ENCODE measurements around the gene AP2A1.
"Not testable (repeated sequence)": the region's sequence is repeated elsewhere in the genome, so short reads cannot be mapped to it uniquely, and the experiment has no call there.

AP2A1 gene

DNA sequence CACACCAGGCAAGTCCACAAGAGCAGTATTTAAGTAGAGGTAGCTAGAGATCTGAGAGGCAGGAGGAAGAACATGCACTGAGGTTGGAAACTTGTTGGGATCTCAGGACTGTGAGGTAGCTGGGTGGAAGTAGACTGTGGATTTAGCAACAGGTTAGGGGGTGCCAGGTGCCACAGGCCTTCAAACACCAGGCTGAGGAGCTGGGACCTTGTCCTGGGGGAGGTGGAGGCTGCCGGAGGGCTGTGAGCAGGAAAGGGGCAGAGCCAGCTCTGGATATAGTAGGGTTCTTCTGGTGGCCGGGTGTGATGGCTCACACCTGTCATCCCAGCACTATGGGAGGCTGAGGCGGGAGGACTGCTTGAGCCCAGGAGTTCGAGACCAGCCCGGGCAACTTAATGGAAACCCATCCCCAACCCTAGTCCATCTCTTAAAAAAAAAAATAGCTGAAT, 43.2 kb downstream of the AP2A1 start:
- H3K27ac Mint-ChIP-seq: no peak overlapping the region

DNA sequence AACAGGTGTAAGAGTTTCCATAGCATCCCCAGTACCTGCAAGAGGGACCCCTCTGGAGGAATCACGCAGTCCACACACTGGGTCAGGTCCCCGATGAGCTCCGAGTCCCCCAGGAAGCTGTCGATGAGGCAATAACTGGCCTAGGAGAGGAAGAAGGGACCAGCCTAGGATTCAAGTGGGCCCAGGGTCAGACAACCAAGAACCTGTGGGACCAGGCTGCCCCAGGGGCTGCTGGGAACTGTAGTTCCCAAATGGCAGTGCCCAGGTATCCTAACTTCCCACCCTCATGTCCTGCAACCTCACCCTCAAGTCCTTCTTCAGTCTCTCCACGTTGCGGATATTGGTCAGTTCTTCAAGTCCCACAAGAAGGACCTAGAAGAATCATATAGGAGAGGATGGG, 44.5 kb downstream of the AP2A1 start:
- H3K4me3 Mint-ChIP-seq: no peak overlapping the region
- no peaks in the 10 kb centered on the region for H3K27me3 Mint-ChIP-seq

More for the DNA sequence above, 43.2 kb downstream of the AP2A1 start:
- no peaks in the 10 kb centered on the region for H3K36me3 Mint-ChIP-seq
- H3K9me3 Mint-ChIP-seq: no peaks in the 10 kb centered on the region
- peak overlapping the region; percentile 76 for H3K4me3 Mint-ChIP-seq
- no peaks in the 10 kb centered on the region for H3K27me3 Mint-ChIP-seq
- peaks cover 34% of the 10 kb centered on the region for H3K4me1 Mint-ChIP-seq

DNA sequence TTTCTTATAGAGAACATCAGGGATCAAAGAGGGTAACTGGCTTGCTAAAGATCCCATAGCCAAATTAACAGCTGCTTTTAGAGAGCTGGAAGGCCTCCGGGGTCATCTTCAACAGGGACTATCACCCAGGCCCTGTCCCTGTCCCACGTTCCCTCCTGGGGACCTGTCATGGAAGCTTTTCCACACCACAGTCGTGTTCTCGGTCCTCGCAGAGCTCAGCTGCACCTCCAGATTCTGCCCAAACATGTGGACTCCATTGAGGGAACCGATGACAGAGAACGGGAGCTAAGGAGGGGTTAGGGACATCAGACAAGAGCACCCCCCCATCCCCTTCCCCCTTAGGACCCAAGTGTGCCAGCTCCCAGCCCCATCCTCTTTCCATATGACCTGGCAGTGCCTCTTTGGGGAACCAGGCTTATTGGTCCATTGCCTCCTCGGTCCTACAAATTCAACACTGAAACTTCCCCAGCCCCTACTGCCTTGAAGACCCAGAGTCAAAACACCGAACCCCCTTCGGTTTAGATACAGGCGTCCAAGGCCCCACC, 45.7 kb downstream of the AP2A1 start:
- peaks cover 38% of the 10 kb centered on the region for H3K4me1 Mint-ChIP-seq
- H3K4me3 Mint-ChIP-seq: peak overlapping the region; percentile 93
- no peaks in the 10 kb centered on the region for H3K36me3 Mint-ChIP-seq
- H3K27ac Mint-ChIP-seq: no peak overlapping the region
- H3K9me3 Mint-ChIP-seq: no peaks in the 10 kb centered on the region
- no peaks in the 10 kb centered on the region for H3K27me3 Mint-ChIP-seq

More for the DNA sequence above, 44.5 kb downstream of the AP2A1 start:
- no peaks in the 10 kb centered on the region for H3K36me3 Mint-ChIP-seq
- no peaks in the 10 kb centered on the region for H3K9me3 Mint-ChIP-seq
- H3K4me1 Mint-ChIP-seq: peaks cover 34% of the 10 kb centered on the region
- no peak overlapping the region for H3K27ac Mint-ChIP-seq

DNA sequence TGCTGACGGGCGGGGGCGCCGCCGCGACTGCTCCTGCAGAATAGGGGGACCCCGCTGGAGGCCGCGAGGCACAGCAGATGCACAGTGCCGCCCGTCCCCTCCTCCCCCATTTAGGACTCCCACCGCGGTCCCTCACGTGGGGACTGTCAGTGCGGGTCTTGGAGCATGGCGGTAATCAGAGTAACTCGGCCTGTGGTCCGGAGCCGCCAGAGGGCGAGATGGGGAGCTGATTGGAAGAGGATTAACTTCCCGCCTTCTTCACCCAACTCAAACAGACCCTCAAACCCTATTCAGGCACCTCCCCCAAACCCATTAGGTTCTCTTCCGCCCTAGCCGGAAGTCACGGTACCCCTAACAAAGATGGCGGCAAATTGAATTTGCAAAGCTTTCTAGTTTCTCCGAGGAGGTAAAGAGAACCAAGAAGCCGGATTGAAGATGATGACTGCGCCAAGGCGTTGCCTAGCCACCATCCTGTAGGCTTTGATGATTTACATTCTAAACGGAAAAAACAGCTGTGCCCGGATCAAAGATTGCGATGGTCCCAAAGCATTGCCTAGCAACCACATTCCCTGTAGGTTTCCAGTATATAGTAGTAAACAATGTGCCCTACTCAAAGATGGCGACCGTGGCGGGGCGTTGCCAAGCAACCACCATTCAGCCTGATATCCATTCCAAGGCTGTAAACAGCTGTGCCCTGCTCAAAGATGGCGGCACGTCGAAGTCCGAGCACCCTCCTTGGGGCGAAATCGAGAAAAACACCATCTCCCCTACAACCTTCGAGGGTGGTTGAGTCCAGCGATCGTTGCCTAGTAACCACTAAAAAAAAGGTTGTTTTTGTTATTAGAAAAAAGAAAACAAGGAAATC, 46.4 kb downstream of the AP2A1 start, which contains the start of gene FUZ:
Gene FUZ, minus strand, starts transcription at position 296 of the 865 bp plus-strand sequence. Its CDS starts 186 bp downstream, at position 110.
- H3K36me3 Mint-ChIP-seq: no peaks in the 10 kb centered on the region
- H3K4me3 Mint-ChIP-seq: peak within 1 kb of the TSS; percentile 93
- no peaks in the 10 kb centered on the region for H3K27me3 Mint-ChIP-seq
- H3K27ac Mint-ChIP-seq: peak within 1 kb of the TSS; percentile 90
- no peaks in the 10 kb centered on the region for H3K9me3 Mint-ChIP-seq
- peaks cover 38% of the 10 kb centered on the region for H3K4me1 Mint-ChIP-seq

DNA sequence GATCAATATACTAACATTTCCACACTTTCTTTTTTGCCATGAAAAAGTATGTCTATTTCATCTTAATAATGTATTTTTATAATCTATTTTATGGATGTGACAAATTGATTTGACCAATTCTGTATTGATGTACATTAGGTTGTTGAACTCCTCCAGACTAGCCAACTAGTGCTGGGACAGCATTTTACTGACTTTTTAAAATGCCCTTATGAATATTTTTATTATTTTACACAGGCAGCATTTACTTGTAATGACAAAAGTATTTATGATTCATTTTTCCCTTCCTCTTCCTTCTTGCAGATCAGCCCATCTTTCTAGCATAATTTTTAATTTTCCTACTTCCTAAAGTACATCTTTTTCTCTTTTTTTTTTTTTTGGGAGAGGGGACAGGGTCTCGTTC, 47.2 kb downstream of the AP2A1 start:
- Mint-ChIP-seq H3K9me3 (no peaks in the 10 kb centered on the region), H3K27ac (peak overlapping the region; percentile 91), H3K4me3 (peak overlapping the region; percentile 93), H3K36me3 (no peaks in the 10 kb centered on the region), H3K27me3 (no peaks in the 10 kb centered on the region), H3K4me1 (peaks cover 36% of the 10 kb centered on the region)

DNA sequence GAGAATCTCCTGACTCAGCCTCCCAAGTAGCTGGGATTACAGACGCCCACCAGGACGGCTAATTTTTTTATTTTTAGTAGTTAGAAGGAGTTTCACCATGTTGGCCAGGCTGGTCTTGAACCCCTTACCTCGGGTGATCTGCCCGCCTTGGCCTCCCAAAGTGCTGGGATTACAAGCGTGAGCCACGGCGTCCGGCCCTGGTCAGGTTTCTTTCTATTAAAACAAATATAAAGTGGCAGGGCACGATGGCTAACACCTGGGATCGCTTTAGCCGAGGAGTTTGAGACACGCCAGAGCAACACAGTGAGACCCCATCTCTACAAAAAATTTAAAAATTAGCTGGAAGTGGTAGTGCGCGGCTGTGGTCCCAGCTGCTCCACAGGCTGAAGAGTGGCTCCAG, 49.8 kb downstream of the AP2A1 start:
- H3K27me3 Mint-ChIP-seq: no peaks in the 10 kb centered on the region
- H3K27ac Mint-ChIP-seq: no peak overlapping the region
- no peak overlapping the region for H3K4me3 Mint-ChIP-seq
- peaks cover 33% of the 10 kb centered on the region for H3K4me1 Mint-ChIP-seq
- H3K9me3 Mint-ChIP-seq: no peaks in the 10 kb centered on the region
- H3K36me3 Mint-ChIP-seq: no peaks in the 10 kb centered on the region

DNA sequence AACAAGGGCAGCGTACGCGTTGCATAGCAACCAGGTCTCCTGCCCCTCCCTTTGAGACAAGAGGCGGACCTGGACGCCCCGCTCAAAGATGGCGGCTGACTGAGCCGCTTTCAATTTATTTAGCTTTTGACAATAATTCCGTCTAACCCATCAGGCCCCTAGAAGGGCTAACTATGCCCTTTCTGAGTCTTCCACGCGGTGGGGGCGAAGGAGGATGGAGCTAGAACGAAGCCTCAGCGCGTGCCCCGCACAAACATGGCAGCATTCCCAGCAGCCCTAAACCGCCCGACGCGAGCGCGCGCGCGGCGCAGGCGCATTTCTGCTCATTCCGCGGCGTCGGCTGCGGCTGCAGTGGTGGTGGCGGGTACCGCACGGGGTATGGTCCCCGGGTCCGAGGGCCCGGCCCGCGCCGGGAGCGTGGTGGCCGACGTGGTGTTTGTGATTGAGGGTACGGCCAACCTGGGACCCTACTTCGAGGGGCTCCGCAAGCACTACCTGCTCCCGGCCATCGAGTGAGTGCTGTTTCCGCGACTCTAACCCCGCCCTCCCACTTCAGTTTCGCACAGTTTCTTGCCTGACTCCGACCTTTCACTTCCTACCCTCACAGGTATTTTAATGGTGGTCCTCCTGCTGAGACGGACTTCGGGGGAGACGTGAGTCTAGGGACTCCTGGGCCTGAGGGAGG, 51.3 kb downstream of the AP2A1 start, which contains the start of gene MED25:
Gene MED25, plus strand, starts transcription at position 326 of the 685 bp plus-strand sequence. Its CDS starts 53 bp downstream, at position 379.
- Mint-ChIP-seq H3K36me3 (no peaks in the 10 kb centered on the region), H3K27me3 (no peaks in the 10 kb centered on the region), H3K9me3 (no peaks in the 10 kb centered on the region), H3K4me3 (peak within 1 kb of the TSS; percentile 96), H3K4me1 (peaks cover 27% of the 10 kb centered on the region), H3K27ac (peak within 1 kb of the TSS; percentile 98)

DNA sequence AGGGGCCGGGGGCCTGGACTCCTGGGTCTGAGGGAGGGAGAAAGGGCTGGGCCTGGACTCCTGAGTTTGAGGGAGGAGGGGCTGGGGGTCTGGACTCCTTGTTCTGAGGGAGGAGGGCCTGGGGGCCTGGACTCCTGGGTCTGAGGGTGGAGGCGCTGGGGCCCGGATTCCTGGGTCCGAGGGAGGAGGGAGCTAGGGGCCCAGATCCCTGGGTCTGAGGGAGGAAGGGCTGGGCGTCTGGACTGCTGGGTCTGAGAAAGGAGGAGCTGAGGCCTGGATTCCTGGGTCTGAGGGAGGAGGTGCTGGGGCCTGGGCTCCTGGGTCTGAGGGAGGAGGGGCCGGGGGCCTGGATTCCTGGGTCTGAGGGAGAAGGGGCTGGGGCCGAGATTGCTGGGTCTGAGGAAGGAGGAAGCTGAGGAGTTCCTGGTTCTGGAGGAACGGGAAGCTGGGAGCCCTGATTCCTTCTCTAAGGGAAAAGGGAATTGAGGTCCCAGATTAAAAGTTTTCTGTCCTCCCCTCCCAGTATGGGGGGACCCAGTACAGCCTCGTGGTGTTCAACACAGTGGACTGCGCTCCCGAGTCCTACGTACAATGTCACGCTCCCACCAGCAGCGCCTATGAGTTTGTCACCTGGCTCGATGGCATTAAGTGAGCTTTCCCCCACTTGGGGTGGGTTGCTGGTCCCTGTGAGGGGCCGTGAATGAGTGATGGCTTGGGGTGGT, 52.0 kb downstream of the AP2A1 start:
- Mint-ChIP-seq H3K27me3 (no peaks in the 10 kb centered on the region), H3K4me1 (peaks cover 20% of the 10 kb centered on the region), H3K9me3 (no peaks in the 10 kb centered on the region), H3K27ac (peak overlapping the region; percentile 98), H3K36me3 (no peaks in the 10 kb centered on the region), H3K4me3 (peak overlapping the region; percentile 96)

DNA sequence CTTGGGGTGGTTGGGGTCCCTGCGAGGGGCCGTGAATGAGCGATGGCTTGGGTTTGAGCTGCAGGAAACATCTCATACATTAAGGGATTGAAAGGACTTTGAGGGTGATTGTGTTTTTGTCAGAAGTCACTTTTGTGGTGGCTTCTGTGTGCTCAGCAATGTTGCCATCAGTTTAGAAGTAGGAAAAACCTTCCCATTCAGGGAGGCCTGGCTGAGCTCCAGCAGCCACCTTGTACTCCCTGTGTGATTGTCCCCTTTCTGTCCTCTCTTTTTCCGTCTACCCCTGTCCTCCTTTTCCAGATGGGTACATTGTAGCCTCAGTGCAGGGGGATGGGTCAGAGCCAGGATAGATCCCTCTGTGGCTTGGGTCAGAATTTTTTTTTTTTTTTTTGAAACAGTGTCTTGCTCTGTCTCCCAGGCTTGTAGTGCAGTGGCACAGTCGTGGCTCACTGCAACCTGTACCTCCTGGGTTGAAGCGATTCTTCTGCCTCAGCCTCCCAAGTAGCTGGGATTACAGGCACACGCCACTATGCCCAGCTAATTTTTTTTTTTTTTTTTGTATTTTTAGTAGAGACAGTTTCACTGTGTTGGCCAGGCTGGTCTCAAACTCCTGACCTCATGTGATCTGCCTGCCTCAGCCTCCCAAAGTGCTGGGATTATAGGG, 52.8 kb downstream of the AP2A1 start:
- H3K27me3 Mint-ChIP-seq, H3K9me3 Mint-ChIP-seq, H3K36me3 Mint-ChIP-seq: not testable (repeated sequence)
- H3K27ac Mint-ChIP-seq: peak overlapping the region; percentile 63
- peaks cover 12% of the 10 kb centered on the region for H3K4me1 Mint-ChIP-seq
- H3K4me3 Mint-ChIP-seq: peak overlapping the region; percentile 96

DNA sequence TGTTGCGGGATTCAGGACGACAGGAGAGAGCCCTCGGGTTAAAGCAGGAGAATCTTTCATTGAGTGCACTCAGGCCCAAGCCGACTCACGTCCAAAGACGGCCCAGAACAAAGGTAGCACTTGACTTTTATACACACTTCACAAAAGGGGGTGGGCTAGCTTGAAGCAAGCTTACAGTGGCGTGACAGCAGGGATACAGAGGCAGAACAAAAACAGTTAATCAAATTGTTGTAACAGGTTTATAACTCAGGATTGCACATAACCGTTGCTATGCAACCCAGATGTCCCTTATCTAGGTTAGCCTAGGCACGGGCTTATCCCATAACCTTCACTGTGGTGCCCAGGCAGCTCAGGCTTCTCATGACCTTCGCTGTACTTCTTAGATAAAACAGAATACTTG, 53.3 kb downstream of the AP2A1 start:
- Mint-ChIP-seq H3K36me3 (no peaks in the 10 kb centered on the region), H3K9me3 (no peaks in the 10 kb centered on the region), H3K27ac (no peak overlapping the region), H3K4me3 (no peak overlapping the region), H3K27me3 (no peaks in the 10 kb centered on the region), H3K4me1 (peaks cover 10% of the 10 kb centered on the region)

DNA sequence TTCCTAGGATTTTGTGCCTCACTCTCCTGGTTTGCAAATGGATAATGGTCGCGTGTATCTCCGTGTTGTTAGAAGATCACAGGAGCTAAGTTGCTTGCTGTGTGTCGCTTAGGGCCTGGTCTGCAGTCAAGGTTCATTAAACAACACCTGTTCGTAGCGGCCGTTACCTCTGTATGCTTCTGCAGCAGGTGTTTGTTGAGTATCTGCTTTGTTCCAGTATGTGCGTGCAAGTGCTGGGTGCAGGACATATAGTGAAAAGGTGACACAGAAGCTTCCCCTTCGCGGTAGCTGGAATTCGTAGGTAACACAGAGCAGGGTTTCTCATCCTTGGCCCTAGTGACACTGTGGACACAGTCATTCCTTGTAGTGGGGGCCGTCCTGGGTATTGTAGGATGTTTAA, 56.7 kb downstream of the AP2A1 start:
- no peak overlapping the region for H3K4me3 Mint-ChIP-seq
- no peaks in the 10 kb centered on the region for H3K27me3 Mint-ChIP-seq
- H3K4me1 Mint-ChIP-seq: peaks cover 6% of the 10 kb centered on the region
- no peaks in the 10 kb centered on the region for H3K9me3 Mint-ChIP-seq
- H3K27ac Mint-ChIP-seq: no peak overlapping the region
- no peaks in the 10 kb centered on the region for H3K36me3 Mint-ChIP-seq

DNA sequence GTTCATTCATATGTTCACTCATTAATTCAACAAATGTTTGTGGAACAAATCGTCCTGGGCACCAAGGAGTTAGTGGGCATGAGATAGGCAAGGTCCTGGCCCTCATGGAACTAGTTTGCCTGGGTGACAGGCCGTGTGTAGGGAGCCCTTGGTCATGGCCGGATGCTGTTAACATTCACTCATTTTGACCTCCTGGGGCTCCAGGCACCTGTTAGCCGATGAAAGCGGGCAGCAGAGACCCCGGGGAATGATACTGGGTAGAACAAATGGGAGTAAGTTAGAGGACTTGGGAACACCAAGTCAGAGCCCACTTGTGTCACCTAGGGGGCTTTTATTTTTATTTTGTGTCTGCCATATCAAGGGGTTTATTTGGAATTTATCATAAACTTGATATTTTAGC, 57.9 kb downstream of the AP2A1 start:
- no peaks in the 10 kb centered on the region for H3K36me3 Mint-ChIP-seq
- H3K27ac Mint-ChIP-seq: no peak overlapping the region
- H3K27me3 Mint-ChIP-seq: no peaks in the 10 kb centered on the region
- H3K9me3 Mint-ChIP-seq: no peaks in the 10 kb centered on the region
- no peak overlapping the region for H3K4me3 Mint-ChIP-seq
- H3K4me1 Mint-ChIP-seq: no peaks in the 10 kb centered on the region

DNA sequence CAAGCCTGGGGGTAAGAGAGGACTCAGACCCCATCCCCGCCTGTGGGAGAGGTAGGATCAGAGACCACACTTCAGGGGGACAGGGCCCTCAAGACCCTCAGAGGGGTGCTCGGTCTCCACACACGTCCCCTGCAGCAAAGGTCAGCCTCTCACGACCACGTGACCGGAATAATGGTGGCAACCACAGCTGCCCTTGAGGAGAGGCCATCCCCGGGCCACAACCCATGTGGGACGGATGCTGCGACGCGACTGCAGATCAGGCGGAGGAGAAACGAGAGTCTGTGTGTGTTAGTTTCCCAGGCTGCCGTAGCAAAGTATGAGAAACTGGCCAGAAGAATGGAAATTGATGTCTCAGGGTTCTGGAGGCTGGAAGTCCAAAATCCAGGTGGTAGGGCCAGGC, 60.2 kb downstream of the AP2A1 start:
- H3K27ac Mint-ChIP-seq: no peak overlapping the region
- H3K9me3 Mint-ChIP-seq: no peaks in the 10 kb centered on the region
- H3K4me1 Mint-ChIP-seq: no peaks in the 10 kb centered on the region
- no peak overlapping the region for H3K4me3 Mint-ChIP-seq
- H3K36me3 Mint-ChIP-seq: no peaks in the 10 kb centered on the region
- no peaks in the 10 kb centered on the region for H3K27me3 Mint-ChIP-seq

DNA sequence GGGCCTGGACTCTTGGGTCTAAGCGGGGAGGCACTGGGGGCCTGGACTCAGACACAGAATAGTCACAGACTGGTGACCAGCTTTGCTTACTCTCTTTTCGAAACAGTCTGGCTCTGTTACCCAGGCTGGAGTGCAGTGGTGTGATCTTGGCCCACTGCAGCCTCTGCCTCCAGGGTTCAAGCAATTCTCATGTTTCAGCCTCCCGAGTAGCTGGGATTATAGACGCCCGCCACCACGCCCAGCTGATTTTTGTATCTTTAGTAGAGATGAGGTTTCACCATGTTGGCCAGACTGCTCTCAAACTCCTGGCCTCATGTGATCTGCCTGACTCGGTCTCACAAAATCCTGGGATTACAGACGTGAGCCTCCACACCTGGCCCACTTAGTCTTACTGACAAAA, 62.4 kb downstream of the AP2A1 start:
- Mint-ChIP-seq H3K27me3 (no peaks in the 10 kb centered on the region), H3K27ac (no peak overlapping the region), H3K4me1 (no peaks in the 10 kb centered on the region), H3K9me3 (no peaks in the 10 kb centered on the region), H3K4me3 (no peak overlapping the region), H3K36me3 (no peaks in the 10 kb centered on the region)

DNA sequence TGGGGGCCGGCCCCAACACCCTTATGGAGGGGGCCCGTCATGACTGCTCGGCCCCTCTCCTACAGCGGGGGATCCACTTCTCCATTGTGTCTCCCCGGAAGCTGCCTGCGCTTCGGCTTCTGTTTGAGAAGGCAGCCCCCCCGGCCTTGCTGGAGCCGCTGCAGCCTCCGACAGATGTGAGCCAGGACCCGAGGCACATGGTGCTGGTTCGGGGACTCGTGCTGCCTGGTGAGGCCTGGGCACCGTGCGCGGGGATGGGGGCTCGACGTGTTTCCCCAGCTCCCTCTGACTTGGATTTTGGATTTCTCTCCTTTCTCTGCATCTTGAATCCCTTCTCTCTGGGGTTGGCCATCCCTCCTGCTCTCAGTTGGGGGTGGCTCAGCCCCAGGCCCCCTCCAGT, 62.9 kb downstream of the AP2A1 start:
- H3K4me3 Mint-ChIP-seq: no peak overlapping the region
- no peak overlapping the region for H3K27ac Mint-ChIP-seq
- no peaks in the 10 kb centered on the region for H3K9me3 Mint-ChIP-seq
- H3K27me3 Mint-ChIP-seq: no peaks in the 10 kb centered on the region
- H3K4me1 Mint-ChIP-seq: no peaks in the 10 kb centered on the region
- H3K36me3 Mint-ChIP-seq: peaks cover 1% of the 10 kb centered on the region

All from activated naive CD4-positive, alpha-beta T cell treated with anti-CD3 and anti-CD28 coated beads, Interleukin-2, amount 50 U/mL, for 24 hours (primary cell).